PC-9 (cell line): ENCODE data around the gene ASIC1.

Source experiments
- EZH2 ChIP-seq: fragments of 200-600 bp; sonication (generic); IDR thresholded peaks from 2 replicates; pipeline ENCODE4 v1.8.0; 2017; ENCODE audit warnings: antibody characterized with exemption, low read depth
- TF ChIP-seq, protein P1 (sequence below): fragments of 200-600 bp; sonication (generic); conservative IDR thresholded peaks from 2 replicates; pipeline ENCODE4 v1.6.1; 2017; ENCODE audit warnings: mixed run types, antibody characterized with exemption, mild to moderate bottlenecking, moderate library complexity

DNA sequence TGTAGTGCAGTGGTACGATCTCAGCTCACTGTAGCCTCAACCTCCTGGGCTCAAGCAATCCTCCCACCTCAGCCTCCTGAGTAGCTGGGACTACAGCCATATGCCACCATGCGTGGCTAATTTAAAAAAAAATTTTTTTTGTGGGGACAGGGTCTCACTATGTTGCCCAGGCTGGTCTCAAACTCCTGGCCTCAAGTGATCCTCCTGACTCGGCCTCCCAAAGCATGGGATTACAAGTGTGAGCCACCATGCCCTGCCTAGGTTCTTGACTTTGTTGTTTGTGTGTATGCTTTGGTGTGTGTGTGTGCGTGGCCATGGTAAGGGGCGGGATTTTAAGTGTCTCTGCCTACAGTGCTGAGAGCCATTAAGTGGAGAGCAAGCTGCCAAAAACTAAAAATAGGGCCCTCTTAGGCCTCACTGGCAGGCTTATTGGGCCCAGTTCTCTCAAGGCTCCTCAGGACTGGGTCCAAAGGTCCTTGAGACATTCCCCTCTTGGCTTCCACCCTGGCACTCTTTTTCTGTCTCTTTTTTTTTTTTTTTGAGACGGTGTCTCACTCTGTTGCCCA is 59.7 kb downstream of the ASIC1 start:
- TF ChIP-seq, protein P1, sequence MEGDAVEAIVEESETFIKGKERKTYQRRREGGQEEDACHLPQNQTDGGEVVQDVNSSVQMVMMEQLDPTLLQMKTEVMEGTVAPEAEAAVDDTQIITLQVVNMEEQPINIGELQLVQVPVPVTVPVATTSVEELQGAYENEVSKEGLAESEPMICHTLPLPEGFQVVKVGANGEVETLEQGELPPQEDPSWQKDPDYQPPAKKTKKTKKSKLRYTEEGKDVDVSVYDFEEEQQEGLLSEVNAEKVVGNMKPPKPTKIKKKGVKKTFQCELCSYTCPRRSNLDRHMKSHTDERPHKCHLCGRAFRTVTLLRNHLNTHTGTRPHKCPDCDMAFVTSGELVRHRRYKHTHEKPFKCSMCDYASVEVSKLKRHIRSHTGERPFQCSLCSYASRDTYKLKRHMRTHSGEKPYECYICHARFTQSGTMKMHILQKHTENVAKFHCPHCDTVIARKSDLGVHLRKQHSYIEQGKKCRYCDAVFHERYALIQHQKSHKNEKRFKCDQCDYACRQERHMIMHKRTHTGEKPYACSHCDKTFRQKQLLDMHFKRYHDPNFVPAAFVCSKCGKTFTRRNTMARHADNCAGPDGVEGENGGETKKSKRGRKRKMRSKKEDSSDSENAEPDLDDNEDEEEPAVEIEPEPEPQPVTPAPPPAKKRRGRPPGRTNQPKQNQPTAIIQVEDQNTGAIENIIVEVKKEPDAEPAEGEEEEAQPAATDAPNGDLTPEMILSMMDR: no peak
- TF ChIP-seq EZH2: no peak
